ENCODE measurements around the gene PPP5C.
"Not testable (repeated sequence)": the region's sequence is repeated elsewhere in the genome, so short reads cannot be mapped to it uniquely, and the experiment has no call there.

PPP5C gene

GRCh38 chr19:46386996-46387712 is 40.3 kb downstream of the PPP5C start:
- DNase-seq (ENCODE audit: low read depth) = no peak

- no peak for DNase-seq (ENCODE audit: low read depth)
These were observed 40.8 kb downstream of the PPP5C start for GRCh38 chr19:46387713-46388130.

GRCh38 chr19:46388311-46389095 is 41.6 kb downstream of the PPP5C start:
- no peak for DNase-seq (ENCODE audit: low read depth)

GRCh38 chr19:46390121-46390858 is 43.4 kb downstream of the PPP5C start:
- DNase-seq (ENCODE audit: low read depth) = no peak

GRCh38 chr19:46390866-46391265 is 44.0 kb downstream of the PPP5C start:
- no peak for DNase-seq (ENCODE audit: low read depth)

GRCh38 chr19:46391296-46392251 is 44.7 kb downstream of the PPP5C start:
- DNase-seq (ENCODE audit: low read depth) = no peak

- DNase-seq (ENCODE audit: low read depth) = no peak
These were observed 45.4 kb downstream of the PPP5C start for GRCh38 chr19:46392252-46392801.

GRCh38 chr19:46392837-46393236 is 46.0 kb downstream of the PPP5C start:
- DNase-seq (ENCODE audit: low read depth) = no peak

- DNase-seq (ENCODE audit: low read depth) = no peak
These were observed 46.8 kb downstream of the PPP5C start for GRCh38 chr19:46393456-46394401.

GRCh38 chr19:46394402-46394797 is 47.5 kb downstream of the PPP5C start:
- no peak for DNase-seq (ENCODE audit: low read depth)

- not testable (repeated sequence) for DNase-seq (ENCODE audit: low read depth)
These were observed 51.1 kb downstream of the PPP5C start for GRCh38 chr19:46397801-46398479.

GRCh38 chr19:46402725-46403124 is 55.8 kb downstream of the PPP5C start:
- DNase-seq (ENCODE audit: low read depth) = no peak

- DNase-seq (ENCODE audit: low read depth) = no peak
These were observed 57.3 kb downstream of the PPP5C start for GRCh38 chr19:46404055-46404752.

GRCh38 chr19:46404753-46405468 is 58.0 kb downstream of the PPP5C start:
- no peak for DNase-seq (ENCODE audit: low read depth)

- no peak for DNase-seq (ENCODE audit: low read depth)
These were observed 60.1 kb downstream of the PPP5C start for GRCh38 chr19:46406976-46407375.

GRCh38 chr19:46407856-46408663 is 61.2 kb downstream of the PPP5C start:
- DNase-seq (ENCODE audit: low read depth) = no peak

- no peak for DNase-seq (ENCODE audit: low read depth)
These were observed 61.8 kb downstream of the PPP5C start for GRCh38 chr19:46408664-46409039.
